Activated T-cell treated with anti-CD3 and anti-CD28 coated beads for 4 hours (primary cell): Measurements from ENCODE around the gene RAB9A.

Source experiments
- DNase-seq: peaks from one replicate; pipeline ENCODE4 v3.0.0-alpha.2; 2020

RAB9A gene

DNA sequence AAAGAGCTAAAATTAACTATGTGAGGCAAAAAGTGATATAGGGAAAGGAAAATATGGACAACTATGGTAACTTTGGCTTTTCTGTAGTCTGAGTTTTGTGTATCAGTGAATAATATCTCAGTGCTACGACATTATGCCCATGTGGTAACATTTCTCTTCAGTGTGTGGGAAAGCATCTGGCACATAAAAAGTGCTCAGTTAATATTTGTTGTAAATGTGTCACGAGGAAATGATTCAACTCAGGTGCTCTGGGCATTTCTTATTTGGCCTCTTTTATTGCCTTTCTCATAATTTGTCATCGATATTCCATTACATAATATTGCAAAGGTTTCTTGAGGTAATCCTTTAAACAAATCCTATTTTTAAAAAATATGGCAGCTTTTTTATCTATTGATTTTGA, 63.2 kb downstream of the RAB9A start:
- no peak for DNase-seq

DNA sequence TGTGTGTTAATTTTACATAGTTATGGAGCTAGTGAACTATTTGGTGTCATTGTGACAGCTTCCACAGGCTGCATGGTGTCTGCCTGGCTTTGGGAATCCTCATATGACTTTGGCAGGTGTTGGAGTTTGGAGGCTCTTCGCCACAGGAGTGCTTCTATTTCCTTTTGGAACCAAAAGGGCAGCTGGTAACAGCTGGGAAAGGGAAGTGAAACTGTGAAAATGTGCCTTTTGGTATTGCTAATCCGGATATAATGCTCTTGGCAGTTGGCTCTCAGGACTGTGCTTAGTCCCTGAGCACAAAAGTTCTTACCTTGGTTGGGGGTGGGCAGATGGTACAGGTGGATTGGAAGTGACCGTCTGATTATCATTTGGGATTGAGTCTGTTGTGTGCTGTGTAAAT, 63.7 kb downstream of the RAB9A start:
- DNase-seq = no peak

DNA sequence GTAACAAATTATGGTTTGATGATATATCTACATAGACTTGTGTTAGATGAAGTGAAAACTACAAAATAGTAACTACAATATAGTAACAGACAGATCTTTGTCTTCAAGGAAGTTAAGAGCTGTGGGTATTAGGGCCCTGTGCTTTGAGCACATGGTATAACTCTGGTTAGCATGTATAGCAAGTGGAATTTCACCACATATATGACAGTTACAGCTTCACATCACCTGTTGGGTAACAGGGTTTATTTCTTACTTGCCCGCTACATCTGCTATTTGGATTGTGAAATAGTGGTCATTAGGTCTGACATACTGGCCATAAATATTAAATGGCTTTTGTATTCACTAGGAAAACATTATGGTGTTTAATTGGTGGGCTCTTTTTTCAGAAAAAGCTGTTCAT, 65.8 kb downstream of the RAB9A start:
- no peak for DNase-seq

DNA sequence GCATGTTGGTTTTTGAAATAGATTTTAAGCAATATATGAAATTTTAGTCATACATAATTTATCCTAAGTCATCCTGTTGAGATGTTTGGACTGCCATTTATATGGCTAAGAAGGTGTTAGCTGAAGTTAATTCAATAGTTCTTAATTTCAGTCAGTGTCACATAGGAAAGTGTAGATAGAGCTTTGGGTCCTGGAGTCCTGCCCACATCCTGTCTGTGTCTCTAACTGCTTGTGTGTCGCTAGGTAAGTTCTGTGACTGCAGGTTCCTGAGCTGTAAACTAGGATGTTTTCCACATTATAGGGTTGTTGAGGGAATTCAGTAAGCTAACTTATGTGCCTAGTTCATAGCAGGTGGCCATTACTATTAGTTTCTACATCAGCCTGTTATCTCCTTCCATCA, 66.3 kb downstream of the RAB9A start:
- DNase-seq = no peak

DNA sequence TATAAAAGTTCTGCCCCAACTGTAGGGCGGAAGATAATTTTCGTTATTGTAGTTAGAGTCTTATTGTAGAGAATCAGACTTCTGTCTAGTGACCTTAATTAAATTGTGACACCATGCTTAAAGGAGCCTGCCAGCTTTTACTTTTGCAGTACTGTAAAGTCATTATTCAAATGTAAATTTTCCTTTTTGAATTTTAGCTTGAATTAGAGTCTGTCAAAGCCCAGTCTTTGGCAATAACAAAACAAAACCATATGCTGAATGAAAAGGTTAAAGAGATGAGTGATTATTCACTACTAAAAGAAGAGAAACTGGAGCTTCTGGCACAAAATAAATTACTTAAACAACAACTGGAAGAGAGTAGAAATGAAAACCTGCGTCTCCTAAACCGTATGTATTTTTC, 67.5 kb downstream of the RAB9A start:
- no peak for DNase-seq

DNA sequence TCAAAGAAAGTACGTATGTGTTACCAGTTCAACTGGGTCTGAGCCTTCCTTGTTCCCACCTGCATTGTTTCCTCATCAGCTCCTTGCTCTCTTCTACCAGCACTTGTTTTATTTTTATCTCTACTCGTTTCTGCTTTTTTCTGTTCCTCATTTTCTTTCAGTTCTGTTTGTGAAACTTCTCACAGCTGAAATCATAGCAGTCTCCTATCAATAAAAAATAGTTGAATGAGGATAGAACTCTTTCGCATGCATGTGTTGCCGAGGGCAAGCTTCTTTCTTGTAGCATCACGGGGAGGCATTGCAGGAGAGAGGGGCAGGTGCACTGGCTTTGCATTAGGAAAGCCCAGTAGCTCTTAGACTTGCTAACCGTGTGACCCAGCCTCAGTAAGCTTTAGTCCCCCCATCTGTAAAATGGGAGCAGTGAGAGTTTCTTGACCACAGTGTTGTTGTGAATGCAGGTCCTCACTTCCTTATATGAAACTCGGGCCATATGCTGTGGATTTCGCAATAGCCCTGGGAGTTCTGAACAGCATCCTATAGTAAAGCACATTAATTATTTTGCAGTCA, 70.3 kb downstream of the RAB9A start:
- DNase-seq = no peak
